Activated CD8-positive, alpha-beta memory T cell treated with anti-CD3 and anti-CD28 coated beads for 36 hours (primary cell): ENCODE data around the gene NKAPD1. TPM values are rescaled to one million over a fixed set of nuclear protein-coding genes. Genes with fewer than 3 reads are reported as not detected.
"Not testable (repeated sequence)": the region's sequence is repeated elsewhere in the genome, so short reads cannot be mapped to it uniquely, and the experiment has no call there.

Experiments used
- CTCF ChIA-PET: fragments of 350-600 bp; sonication (Branson Sonifier 250); formaldehyde crosslinking; loops from one replicate; lab custom pipeline; 2021; ENCODE audit warnings: antibody characterized with exemption; lab: Charles Lee
- POLR2A ChIA-PET: fragments of 350-600 bp; sonication (Branson Sonifier 250); formaldehyde crosslinking; loops from one replicate; lab custom pipeline; 2021; ENCODE audit warnings: antibody characterized with exemption; lab: Charles Lee
- total RNA-seq, 2 experiments: library from RNA; stranded (reverse); gene quantifications; one replicate each; pipeline ENCODE4 v1.2.3, GENCODE V29; 2021

Gene NKAPD1
- 10 to 100 TPM; 21.3 to 23.8 TPM for total RNA-seq

GRCh38 chr11:112073941-112074811 is at the start of gene NKAPD1, which contains the start of gene PIH1D2:
Gene NKAPD1 (plus strand): TSS chr11:112074299. CDS start chr11:112075575, 1,276 bp downstream.
Gene PIH1D2 (minus strand): TSS chr11:112074017. CDS start chr11:112073174, 843 bp downstream.
- CTCF ChIA-PET: interaction anchor here (0.6 kb wide), 1 partner anchor 72 kb away, joined by 3 read pairs; no protein-coding TSS in a partner anchor
- POLR2A ChIA-PET: interaction anchor here (0.6 kb wide), 1 partner anchor 144 kb away, joined by 3 read pairs; no protein-coding TSS in a partner anchor

GRCh38 chr11:112024773-112025678 is 49.1 kb upstream of the NKAPD1 start, which contains the start of gene DLAT:
Gene DLAT (plus strand): TSS chr11:112025408. CDS start chr11:112025473, 65 bp downstream.
- ChIA-PET CTCF (interaction anchor here (1.1 to 1.5 kb wide), 3 partner anchors 8 to 153 kb away, joined by 3 to 5 read pairs (median 4); partner anchors contain the start of gene ALG9), POLR2A (interaction anchor here (1.5 kb wide), 1 partner anchor 86 kb away, joined by 3 read pairs; no protein-coding TSS in a partner anchor)

- POLR2A ChIA-PET: no interaction called here
- CTCF ChIA-PET: interaction anchor here (1.1 to 1.4 kb wide), 2 partner anchors 9 to 154 kb away, joined by 3 to 5 read pairs; partner anchors contain the start of gene ALG9
Observed at GRCh38 chr11:112025707-112026106, 48.4 kb upstream of the NKAPD1 start.

- POLR2A ChIA-PET, CTCF ChIA-PET: not testable (repeated sequence)
Observed at GRCh38 chr11:112026784-112027410, 47.2 kb upstream of the NKAPD1 start.

GRCh38 chr11:112029460-112029859 is 44.6 kb upstream of the NKAPD1 start:
- CTCF ChIA-PET: no interaction called here

GRCh38 chr11:112033902-112034301 is 40.2 kb upstream of the NKAPD1 start:
- ChIA-PET CTCF (interaction anchor here (1.0 kb wide), 1 partner anchor 9 kb away, joined by 3 read pairs; no protein-coding TSS in a partner anchor), POLR2A (no interaction called here)

More at GRCh38 chr11:112029460-112029859, 44.6 kb upstream of the NKAPD1 start:
- POLR2A ChIA-PET: no interaction called here

- CTCF ChIA-PET: interaction anchor here (1.0 kb wide), 1 partner anchor 99 kb away, joined by 5 read pairs; no protein-coding TSS in a partner anchor
- POLR2A ChIA-PET: interaction anchor here (0.6 kb wide), 1 partner anchor 243 kb away, joined by 5 read pairs; no protein-coding TSS in a partner anchor
Observed at GRCh38 chr11:112037527-112037926, 36.6 kb upstream of the NKAPD1 start.

- ChIA-PET CTCF (interaction anchor here (0.7 kb wide), 1 partner anchor 9 kb away, joined by 3 read pairs; no protein-coding TSS in a partner anchor), POLR2A (no interaction called here)
Observed at GRCh38 chr11:112042161-112042960, 31.7 kb upstream of the NKAPD1 start.

GRCh38 chr11:112042961-112043304 is 31.2 kb upstream of the NKAPD1 start:
- ChIA-PET POLR2A (no interaction called here), CTCF (interaction anchor here (0.7 kb wide), 1 partner anchor 10 kb away, joined by 3 read pairs; no protein-coding TSS in a partner anchor)

GRCh38 chr11:112044961-112045360 is 29.1 kb upstream of the NKAPD1 start:
- CTCF ChIA-PET: no interaction called here
- POLR2A ChIA-PET: no interaction called here

- CTCF ChIA-PET: interaction anchor here (0.6 kb wide), 1 partner anchor 20 kb away, joined by 3 read pairs; no protein-coding TSS in a partner anchor
Observed at GRCh38 chr11:112046647-112047046, 27.5 kb upstream of the NKAPD1 start.

GRCh38 chr11:112048256-112048655 is 25.8 kb upstream of the NKAPD1 start:
- CTCF ChIA-PET: interaction anchor here (0.7 kb wide), 2 partner anchors 40 to 56 kb away, joined by 3 to 4 read pairs; no protein-coding TSS in a partner anchor
- POLR2A ChIA-PET: not testable (repeated sequence)

More at GRCh38 chr11:112046647-112047046, 27.5 kb upstream of the NKAPD1 start:
- POLR2A ChIA-PET: not testable (repeated sequence)

- ChIA-PET CTCF (no interaction called here), POLR2A (no interaction called here)
Observed at GRCh38 chr11:112049777-112050176, 24.3 kb upstream of the NKAPD1 start.

GRCh38 chr11:112050721-112051120 is 23.4 kb upstream of the NKAPD1 start:
- POLR2A ChIA-PET: no interaction called here
- CTCF ChIA-PET: no interaction called here

- ChIA-PET CTCF (no interaction called here), POLR2A (no interaction called here)
Observed at GRCh38 chr11:112051768-112052167, 22.3 kb upstream of the NKAPD1 start.

- ChIA-PET CTCF (no interaction called here), POLR2A (interaction anchor here (0.6 to 0.8 kb wide), 2 partner anchors 26 to 123 kb away, joined by 3 to 4 read pairs; no protein-coding TSS in a partner anchor)
Observed at GRCh38 chr11:112057170-112057569, 16.9 kb upstream of the NKAPD1 start.

GRCh38 chr11:112058103-112058502 is 16.0 kb upstream of the NKAPD1 start:
- POLR2A ChIA-PET: no interaction called here
- CTCF ChIA-PET: no interaction called here
